ENCODE results near the gene PTPRG.

PTPRG gene

GRCh38 chr3:61875976-61876671 lies 314.8 kb downstream of the PTPRG start:
- no peak for DNase-seq

- DNase-seq = no peak
Measured at GRCh38 chr3:61876797-61877196, 315.4 kb downstream of the PTPRG start.

GRCh38 chr3:61877359-61878138 lies 316.2 kb downstream of the PTPRG start:
- DNase-seq = peak; percentile 73

GRCh38 chr3:61882253-61882652 lies 320.9 kb downstream of the PTPRG start:
- DNase-seq = no peak

GRCh38 chr3:61884794-61885193 lies 323.4 kb downstream of the PTPRG start:
- no peak for DNase-seq

- no peak for DNase-seq
Measured at GRCh38 chr3:61885414-61885813, 324.0 kb downstream of the PTPRG start.

- no peak for DNase-seq
Measured at GRCh38 chr3:61887206-61887605, 325.8 kb downstream of the PTPRG start.

GRCh38 chr3:61889259-61889658 lies 327.9 kb downstream of the PTPRG start:
- no peak for DNase-seq

GRCh38 chr3:61890167-61890566 lies 328.8 kb downstream of the PTPRG start:
- DNase-seq = no peak

GRCh38 chr3:61890586-61890985 lies 329.2 kb downstream of the PTPRG start:
- DNase-seq = no peak

- no peak for DNase-seq
Measured at GRCh38 chr3:61892891-61893290, 331.5 kb downstream of the PTPRG start.

- peak; percentile 51 for DNase-seq
Measured at GRCh38 chr3:61893840-61894566, 332.6 kb downstream of the PTPRG start.

GRCh38 chr3:61894988-61895935 lies 333.9 kb downstream of the PTPRG start:
- DNase-seq = peak; percentile 86

GRCh38 chr3:61896251-61896650 lies 334.9 kb downstream of the PTPRG start:
- no peak for DNase-seq

GRCh38 chr3:61897848-61898247 lies 336.5 kb downstream of the PTPRG start:
- no peak for DNase-seq

GRCh38 chr3:61899700-61900462 lies 338.5 kb downstream of the PTPRG start:
- no peak for DNase-seq

GRCh38 chr3:61901496-61901895 lies 340.1 kb downstream of the PTPRG start:
- DNase-seq = peak; percentile 76

GRCh38 chr3:61901986-61902385 lies 340.6 kb downstream of the PTPRG start:
- DNase-seq = peak; percentile 97

GRCh38 chr3:61903074-61903473 lies 341.7 kb downstream of the PTPRG start:
- peak; percentile 39 for DNase-seq

GRCh38 chr3:61903931-61904657 lies 342.7 kb downstream of the PTPRG start:
- DNase-seq = peak; percentile 50

GRCh38 chr3:61907210-61907795 lies 345.9 kb downstream of the PTPRG start:
- no peak for DNase-seq

Data from NCI-H146 (cell line).